Osteocyte (in vitro differentiated cells): ENCODE data around the gene TMEM119. TPM values are rescaled to one million over a fixed set of nuclear protein-coding genes. Genes with fewer than 3 reads are reported as not detected.

Source experiments
- DNase-seq: peaks from one replicate; pipeline ENCODE4 v3.0.0; 2021; ENCODE audit warnings: mixed read lengths; ENCODE audit not compliant: unreplicated experiment; ENCODE audit errors: extremely low spot score
- H3K27ac Mint-ChIP-seq: one replicate; pipeline ENCODE4 v1.8.0; 2021; ENCODE audit warnings: mild to moderate bottlenecking, mixed read lengths; ENCODE audit not compliant: unreplicated experiment
- H3K27me3 Mint-ChIP-seq: one replicate; pipeline ENCODE4 v1.8.0; 2021; ENCODE audit warnings: mixed read lengths; ENCODE audit not compliant: unreplicated experiment
- H3K36me3 Mint-ChIP-seq: one replicate; pipeline ENCODE4 v1.8.0; 2021; ENCODE audit warnings: mixed read lengths; ENCODE audit not compliant: unreplicated experiment
- H3K4me1 Mint-ChIP-seq: one replicate; pipeline ENCODE4 v1.8.0; 2021; ENCODE audit warnings: mixed read lengths; ENCODE audit not compliant: unreplicated experiment
- H3K4me3 Mint-ChIP-seq: one replicate; pipeline ENCODE4 v1.8.0; 2021; ENCODE audit warnings: mild to moderate bottlenecking, moderate library complexity, mixed read lengths; ENCODE audit not compliant: unreplicated experiment
- H3K9me3 Mint-ChIP-seq: one replicate; pipeline ENCODE4 v1.8.0; 2021; ENCODE audit warnings: mixed read lengths; ENCODE audit not compliant: unreplicated experiment
- CTCF ChIP-seq: fragments of 200-600 bp; sonication (generic); IDR thresholded peaks from 2 replicates; pipeline ENCODE4 v1.5.0; 2021; ENCODE audit warnings: antibody characterized with exemption, mild to moderate bottlenecking, moderate library complexity
- total RNA-seq: library from RNA; stranded (reverse); gene quantifications from 2 replicates; pipeline ENCODE4 v1.2.1, GENCODE V29; 2021

TMEM119 gene
- total RNA-seq, 1 donor from 2014 or later = 54.0 TPM

GRCh38 chr12:108573317-108573716 lies 24.6 kb downstream of the TMEM119 start:
- no peaks in the 10 kb centered on the region for H3K27me3 Mint-ChIP-seq
- DNase-seq = peak; percentile 3
- no peak for TF ChIP-seq CTCF
- H3K27ac Mint-ChIP-seq = no peak overlapping the region
- H3K9me3 Mint-ChIP-seq = no peaks in the 10 kb centered on the region
- H3K36me3 Mint-ChIP-seq = peaks cover 7% of the 10 kb centered on the region
- no peak overlapping the region for H3K4me3 Mint-ChIP-seq
- H3K4me1 Mint-ChIP-seq = peaks cover 18% of the 10 kb centered on the region

GRCh38 chr12:108572166-108572790 lies 25.6 kb downstream of the TMEM119 start:
- Mint-ChIP-seq H3K4me3 (no peak overlapping the region), H3K27ac (no peak overlapping the region), H3K27me3 (no peaks in the 10 kb centered on the region), H3K9me3 (no peaks in the 10 kb centered on the region), H3K36me3 (peaks cover 16% of the 10 kb centered on the region), H3K4me1 (peaks cover 13% of the 10 kb centered on the region)
- no peak for DNase-seq
- no peak for TF ChIP-seq CTCF

GRCh38 chr12:108571609-108572165 lies 26.2 kb downstream of the TMEM119 start:
- Mint-ChIP-seq H3K4me1 (peaks cover 10% of the 10 kb centered on the region), H3K4me3 (no peak overlapping the region), H3K27me3 (no peaks in the 10 kb centered on the region), H3K27ac (no peak overlapping the region), H3K36me3 (peaks cover 20% of the 10 kb centered on the region), H3K9me3 (no peaks in the 10 kb centered on the region)
- no peak for TF ChIP-seq CTCF
- DNase-seq = no peak

- peak; percentile 74 for DNase-seq
- Mint-ChIP-seq H3K36me3 (peaks cover 25% of the 10 kb centered on the region), H3K27ac (peak overlapping the region; percentile 33)
Observed at GRCh38 chr12:108570743-108571608, 26.9 kb downstream of the TMEM119 start.

More at GRCh38 chr12:108570743-108571608, 26.9 kb downstream of the TMEM119 start:
- Mint-ChIP-seq H3K4me3 (no peak overlapping the region), H3K27me3 (no peaks in the 10 kb centered on the region), H3K4me1 (peaks cover 6% of the 10 kb centered on the region), H3K9me3 (no peaks in the 10 kb centered on the region)
- peak; percentile 70 for TF ChIP-seq CTCF
